Trophoblast cell (in vitro differentiated cells and primary cell): ENCODE measurements around the gene HPCAL4.

ENCODE experiments used
- DNase-seq, 2 donors: peaks; one replicate each; pipeline ENCODE4 v3.0.0-alpha.2; 2016
- H2AFZ ChIP-seq: 2 replicates; pipeline ENCODE4 v1.6.1; 2013; ENCODE audit warnings: low read length, moderate library complexity, mild to moderate bottlenecking; ENCODE audit not compliant: insufficient read depth, poor library complexity
- H2AK5ac ChIP-seq: 2 replicates; pipeline ENCODE4 v1.6.1; 2013; ENCODE audit warnings: mild to moderate bottlenecking, low read length
- H2BK120ac ChIP-seq: 2 replicates; pipeline ENCODE4 v1.6.1; 2013; ENCODE audit warnings: low read length, mild to moderate bottlenecking, moderate library complexity; ENCODE audit not compliant: insufficient read depth, poor library complexity
- H2BK12ac ChIP-seq: 2 replicates; pipeline ENCODE4 v1.6.1; 2013; ENCODE audit warnings: mild to moderate bottlenecking, low read length, moderate library complexity
- H2BK5ac ChIP-seq: 2 replicates; pipeline ENCODE4 v1.6.1; 2013; ENCODE audit warnings: low read length, low read depth, moderate library complexity, mild to moderate bottlenecking; ENCODE audit not compliant: poor library complexity
- H3K14ac ChIP-seq: 2 replicates; pipeline ENCODE4 v1.6.1; 2013; ENCODE audit warnings: mild to moderate bottlenecking, low read length
- H3K18ac ChIP-seq: 2 replicates; pipeline ENCODE4 v1.6.1; 2013; ENCODE audit warnings: mild to moderate bottlenecking, low read length
- H3K23ac ChIP-seq: 2 replicates; pipeline ENCODE4 v1.6.1; 2013; ENCODE audit warnings: low read length
- H3K27ac ChIP-seq: 2 replicates; pipeline ENCODE4 v1.5.1; 2013; ENCODE audit warnings: low read depth, mild to moderate bottlenecking, inconsistent platforms, low read length, moderate library complexity
- H3K27me3 ChIP-seq: 2 replicates; pipeline ENCODE4 v1.6.1; 2013; ENCODE audit warnings: inconsistent platforms, mild to moderate bottlenecking, low read length, moderate library complexity; ENCODE audit not compliant: insufficient read depth
- H3K36me3 ChIP-seq, 2 experiments: 1 replicate in 1 of 2; 2 replicates in 1 of 2; pipeline ENCODE4 v1.6.1; 2013; ENCODE audit warnings: low read length in 2 of 2, mild to moderate bottlenecking in 2 of 2, moderate library complexity in 1 of 2; ENCODE audit not compliant: insufficient read depth in 2 of 2, control insufficient read depth in 1 of 2
- H3K4ac ChIP-seq: 2 replicates; pipeline ENCODE4 v1.6.1; 2013; ENCODE audit warnings: low read depth, mild to moderate bottlenecking, low read length, moderate library complexity
- H3K4me1 ChIP-seq, 2 experiments: 1 replicate in 1 of 2; 2 replicates in 1 of 2; pipeline ENCODE4 v1.6.1; 2013; ENCODE audit warnings: low read length in 2 of 2, mild to moderate bottlenecking in 2 of 2, moderate library complexity in 1 of 2; ENCODE audit not compliant: insufficient read depth in 2 of 2, control insufficient read depth in 1 of 2
- H3K4me2 ChIP-seq: 2 replicates; pipeline ENCODE4 v1.6.1; 2013; ENCODE audit warnings: inconsistent platforms, mild to moderate bottlenecking, low read length, moderate library complexity
- H3K4me3 ChIP-seq: 2 replicates; pipeline ENCODE4 v1.5.1; 2013; ENCODE audit warnings: mild to moderate bottlenecking, low read depth, low read length, inconsistent platforms
- H3K79me1 ChIP-seq: one replicate; pipeline ENCODE4 v1.6.1; 2013; ENCODE audit warnings: low read length
- H3K79me2 ChIP-seq: 2 replicates; pipeline ENCODE4 v1.6.1; 2013; ENCODE audit warnings: low read length, mild to moderate bottlenecking; ENCODE audit not compliant: control insufficient read depth, insufficient read depth, poor library complexity
- H3K9ac ChIP-seq: 2 replicates; pipeline ENCODE4 v1.6.1; 2013; ENCODE audit warnings: mild to moderate bottlenecking, low read length
- H3K9me3 ChIP-seq: 2 replicates; pipeline ENCODE4 v1.6.1; 2013; ENCODE audit warnings: low read depth, mild to moderate bottlenecking, control low read depth, inconsistent platforms, low read length; ENCODE audit not compliant: insufficient read depth
- H4K12ac ChIP-seq: 2 replicates; pipeline ENCODE4 v1.6.1; 2013; ENCODE audit warnings: low read depth, mild to moderate bottlenecking, low read length, moderate library complexity
- H4K8ac ChIP-seq: 2 replicates; pipeline ENCODE4 v1.6.1; 2013; ENCODE audit warnings: low read depth, mild to moderate bottlenecking, low read length, moderate library complexity
- H4K91ac ChIP-seq: one replicate; pipeline ENCODE4 v1.6.1; 2013; ENCODE audit warnings: low read depth, mild to moderate bottlenecking, low read length, moderate library complexity
- WGBS: extraction: QIAGEN DNeasy Blood & Tissue Kit; methylation state at CpG from one replicate; pipeline ENCODE4 v1.1.7; 2013; ENCODE audit warnings: missing lambda C conversion rate; ENCODE audit not compliant: insufficient read length, insufficient coverage; ENCODE audit errors: extremely low coverage; 5-methylcytosine and 5-hydroxymethylcytosine counted together

HPCAL4 gene

DNA sequence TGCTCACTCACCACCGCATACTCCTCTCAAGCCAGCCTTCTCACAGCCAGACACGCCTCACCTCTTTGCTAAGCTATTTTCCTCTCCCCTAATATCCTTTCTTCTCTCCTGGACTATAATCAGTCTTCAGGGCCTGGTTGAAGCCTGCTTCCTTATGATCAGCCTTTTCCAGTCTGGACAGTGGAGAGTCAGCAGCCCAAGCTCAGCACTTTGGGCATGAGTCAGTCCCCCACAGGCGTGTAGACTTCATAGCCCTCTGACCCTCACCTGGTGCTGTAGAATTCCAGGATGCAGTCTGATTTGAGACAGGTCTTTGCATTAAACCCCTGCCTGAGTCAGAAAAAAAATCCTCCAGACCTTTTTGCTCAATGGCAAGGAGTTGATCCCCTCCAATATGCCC is 2.5 kb downstream of the HPCAL4 start:
- H3K9me3 ChIP-seq, result peaks cover 15% of the 10 kb centered on the region

GRCh38 chr1:39687243-39687642 is 4.0 kb downstream of the HPCAL4 start:
- Histone ChIP-seq H4K91ac (no peak overlapping the region), H3K27me3 (peaks cover 61% of the 10 kb centered on the region), H3K4me3 (no peak overlapping the region), H3K23ac (no peak overlapping the region), H2AK5ac (no peak overlapping the region), H3K4ac (no peak overlapping the region), H3K79me1 (no peaks in the 10 kb centered on the region), H3K36me3 (no peaks in the 10 kb centered on the region), H3K9me3 (peaks cover 20% of the 10 kb centered on the region), H2AFZ (no peak overlapping the region), H3K9ac (no peak overlapping the region), H2BK120ac (no peak overlapping the region), H2BK12ac (no peak overlapping the region), H2BK5ac (no peak overlapping the region), H3K27ac (no peak overlapping the region), H3K14ac (no peak overlapping the region), H4K8ac (no peak overlapping the region), H3K79me2 (no peaks in the 10 kb centered on the region), H4K12ac (no peak overlapping the region), H3K18ac (no peak overlapping the region), H3K4me2 (no peak overlapping the region), H3K4me1 (peaks cover 11 to 12% of the 10 kb centered on the region in 2 experiments)
- no CpG with 5 or more reads among the region's 2 CpGs for WGBS
- no peak for DNase-seq

More for the DNA sequence above, 2.5 kb downstream of the HPCAL4 start:
- Histone ChIP-seq H3K9ac (no peak overlapping the region), H3K79me2 (no peaks in the 10 kb centered on the region), H4K12ac (no peak overlapping the region), H3K4me2 (no peak overlapping the region), H3K4ac (no peak overlapping the region), H3K23ac (no peak overlapping the region), H3K27me3 (peaks cover 61% of the 10 kb centered on the region), H3K27ac (no peak overlapping the region), H3K36me3 (no peaks in the 10 kb centered on the region), H3K4me3 (no peak overlapping the region), H3K18ac (no peak overlapping the region), H2BK5ac (no peak overlapping the region), H2BK12ac (no peak overlapping the region), H3K4me1 (peaks cover 11 to 12% of the 10 kb centered on the region in 2 experiments), H2AFZ (no peak overlapping the region), H2AK5ac (no peak overlapping the region), H3K14ac (no peak overlapping the region), H4K91ac (no peak overlapping the region), H4K8ac (no peak overlapping the region), H3K79me1 (no peaks in the 10 kb centered on the region), H2BK120ac (no peak overlapping the region)
- peak; percentile 10 to 18 for DNase-seq
- no CpG with 5 or more reads among the region's 3 CpGs for WGBS

GRCh38 chr1:39685071-39685470 is 6.2 kb downstream of the HPCAL4 start:
- no peak overlapping the region for H4K8ac ChIP-seq
- H2AFZ ChIP-seq, result no peak overlapping the region
- H3K36me3 ChIP-seq, result no peaks in the 10 kb centered on the region
- no peak overlapping the region for H3K14ac ChIP-seq
- H3K4ac ChIP-seq, result no peak overlapping the region
- H3K79me2 ChIP-seq, result no peaks in the 10 kb centered on the region
- H4K91ac ChIP-seq, result no peak overlapping the region
- no peak overlapping the region for H2BK120ac ChIP-seq
- H3K9me3 ChIP-seq, result peaks cover 12% of the 10 kb centered on the region
- H3K9ac ChIP-seq, result no peak overlapping the region
- H4K12ac ChIP-seq, result no peak overlapping the region
- no peak overlapping the region for H3K27ac ChIP-seq
- H3K79me1 ChIP-seq, result no peaks in the 10 kb centered on the region
- no peak overlapping the region for H2BK12ac ChIP-seq
- no CpG with 5 or more reads among the region's 3 CpGs for WGBS
- H2BK5ac ChIP-seq, result no peak overlapping the region
- H3K4me3 ChIP-seq, result no peak overlapping the region
- H3K18ac ChIP-seq, result no peak overlapping the region
- H3K4me2 ChIP-seq, result no peak overlapping the region
- no peak for DNase-seq
- H3K27me3 ChIP-seq, result peaks cover 59% of the 10 kb centered on the region
- H3K23ac ChIP-seq, result no peak overlapping the region
- peaks cover 5 to 6% of the 10 kb centered on the region in 2 experiments for H3K4me1 ChIP-seq
- no peak overlapping the region for H2AK5ac ChIP-seq

DNA sequence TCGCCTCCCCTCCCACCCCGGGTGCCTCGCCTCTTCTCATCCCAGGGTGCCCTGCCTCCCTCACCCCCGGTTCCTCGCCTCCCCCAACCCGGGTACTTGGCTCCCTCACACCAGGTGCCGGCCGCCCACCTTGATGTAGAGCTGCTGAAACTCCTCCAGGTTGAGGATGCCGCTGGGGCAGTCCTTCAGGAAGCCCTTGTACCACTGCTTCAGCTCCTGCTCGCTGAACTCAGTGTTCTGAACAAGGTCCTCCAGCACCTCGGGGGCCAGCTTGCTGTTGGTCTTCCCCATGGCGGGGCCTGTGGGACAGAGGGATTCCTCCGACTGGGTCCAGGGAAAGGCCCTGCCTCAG is 6.9 kb downstream of the HPCAL4 start:
- no peak overlapping the region for H4K12ac ChIP-seq

More for the DNA sequence above, 6.9 kb downstream of the HPCAL4 start:
- Histone ChIP-seq H3K79me2 (no peaks in the 10 kb centered on the region), H2BK5ac (no peak overlapping the region), H3K27ac (no peak overlapping the region), H2BK12ac (no peak overlapping the region), H3K27me3 (peaks cover 55% of the 10 kb centered on the region), H3K4me1 (peaks cover 5 to 6% of the 10 kb centered on the region in 2 experiments), H2AFZ (no peak overlapping the region), H3K4ac (no peak overlapping the region), H3K9me3 (peaks cover 16% of the 10 kb centered on the region), H2AK5ac (no peak overlapping the region), H3K4me2 (no peak overlapping the region), H3K36me3 (no peaks in the 10 kb centered on the region), H3K79me1 (no peaks in the 10 kb centered on the region), H3K9ac (no peak overlapping the region), H3K4me3 (no peak overlapping the region), H4K8ac (no peak overlapping the region), H2BK120ac (no peak overlapping the region), H3K18ac (no peak overlapping the region), H4K91ac (no peak overlapping the region), H3K23ac (no peak overlapping the region), H3K14ac (no peak overlapping the region)
- DNase-seq, result no peak
- WGBS, result no CpG with 5 or more reads among the region's 13 CpGs
